Endothelial cell of umbilical vein (primary cell): ENCODE results near the gene MZT2A.
"Not testable (repeated sequence)": the region's sequence is repeated elsewhere in the genome, so short reads cannot be mapped to it uniquely, and the experiment has no call there.

Source experiments
- FOS ChIP-seq: IDR thresholded peaks from 2 replicates; pipeline ENCODE4 v1.6.1; 2011; ENCODE audit warnings: mild to moderate bottlenecking, low read length, moderate library complexity, borderline replicate concordance; ENCODE audit not compliant: insufficient read depth
- JUN ChIP-seq: IDR thresholded peaks from 2 replicates; pipeline ENCODE4 v1.6.1; 2011; ENCODE audit warnings: borderline replicate concordance, low read depth; ENCODE audit not compliant: insufficient read length, insufficient read depth
- POLR2A ChIP-seq: IDR thresholded peaks from 2 replicates; pipeline ENCODE4 v1.6.1; 2012; ENCODE audit warnings: low read depth, mild to moderate bottlenecking, control low read depth, low read length
- POLR2AphosphoS5 ChIP-seq: IDR thresholded peaks from 2 replicates; pipeline ENCODE4 v1.6.1; 2012; ENCODE audit warnings: low read depth, mild to moderate bottlenecking, control low read depth, low read length, moderate library complexity; ENCODE audit not compliant: insufficient read depth
- TF ChIP-seq, protein P1 (sequence below), 2 donors: IDR thresholded peaks; 1 replicate in 1 of 2; 2 replicates in 1 of 2; pipeline ENCODE4 v1.5.1; 2011; ENCODE audit warnings: low read length in 2 of 2, mild to moderate bottlenecking in 2 of 2, moderate library complexity in 2 of 2, control low read depth in 1 of 2, inconsistent platforms in 1 of 2, low read depth in 1 of 2; ENCODE audit not compliant: insufficient read depth in 1 of 2; ENCODE audit errors: extremely low read depth in 1 of 2

DNA sequence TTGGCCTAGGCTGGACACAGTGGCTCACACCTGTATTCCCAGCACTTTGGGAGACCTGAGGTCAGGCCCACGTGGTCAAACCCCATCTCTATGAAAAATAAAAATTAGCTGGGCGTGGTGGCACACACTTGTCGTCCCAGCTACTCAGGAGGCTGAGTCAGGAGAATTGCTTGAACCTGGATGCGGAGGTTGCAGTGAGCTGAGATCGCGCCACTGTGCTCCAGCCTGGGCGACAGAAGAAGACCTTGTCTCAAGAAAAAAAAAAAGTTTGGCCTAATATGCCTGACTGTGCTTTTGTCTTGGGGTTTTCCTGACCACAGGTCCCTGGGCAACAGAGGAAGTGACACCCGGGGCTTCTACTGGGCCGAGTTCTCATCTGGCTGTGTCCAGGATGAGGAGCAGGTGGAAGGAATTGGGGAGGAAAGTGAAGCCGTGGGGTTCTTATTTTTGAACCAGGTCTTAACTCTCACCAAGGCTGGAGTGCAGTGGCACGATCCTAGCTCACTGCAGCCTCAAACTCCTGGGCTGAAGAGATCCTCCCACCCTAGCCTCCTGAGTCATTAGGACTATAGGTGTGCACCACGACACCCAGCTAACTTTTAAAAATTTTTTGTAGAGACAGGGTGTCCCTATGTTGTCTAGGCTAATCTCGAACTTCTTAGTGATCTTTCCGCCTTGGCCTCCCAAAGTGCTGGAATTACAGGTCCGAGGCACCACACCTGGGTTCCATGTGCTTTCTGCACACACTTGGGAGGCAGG lies 22.4 kb upstream of the MZT2A start:
- TF ChIP-seq, protein P1, sequence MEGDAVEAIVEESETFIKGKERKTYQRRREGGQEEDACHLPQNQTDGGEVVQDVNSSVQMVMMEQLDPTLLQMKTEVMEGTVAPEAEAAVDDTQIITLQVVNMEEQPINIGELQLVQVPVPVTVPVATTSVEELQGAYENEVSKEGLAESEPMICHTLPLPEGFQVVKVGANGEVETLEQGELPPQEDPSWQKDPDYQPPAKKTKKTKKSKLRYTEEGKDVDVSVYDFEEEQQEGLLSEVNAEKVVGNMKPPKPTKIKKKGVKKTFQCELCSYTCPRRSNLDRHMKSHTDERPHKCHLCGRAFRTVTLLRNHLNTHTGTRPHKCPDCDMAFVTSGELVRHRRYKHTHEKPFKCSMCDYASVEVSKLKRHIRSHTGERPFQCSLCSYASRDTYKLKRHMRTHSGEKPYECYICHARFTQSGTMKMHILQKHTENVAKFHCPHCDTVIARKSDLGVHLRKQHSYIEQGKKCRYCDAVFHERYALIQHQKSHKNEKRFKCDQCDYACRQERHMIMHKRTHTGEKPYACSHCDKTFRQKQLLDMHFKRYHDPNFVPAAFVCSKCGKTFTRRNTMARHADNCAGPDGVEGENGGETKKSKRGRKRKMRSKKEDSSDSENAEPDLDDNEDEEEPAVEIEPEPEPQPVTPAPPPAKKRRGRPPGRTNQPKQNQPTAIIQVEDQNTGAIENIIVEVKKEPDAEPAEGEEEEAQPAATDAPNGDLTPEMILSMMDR (IDR thresholded peaks at IDR 0.05; ENCODE audit: extremely low read depth in 1 of 2, insufficient read depth in 1 of 2, low read depth in 1 of 2, low read length in 2 of 2) = not testable (repeated sequence)
- TF ChIP-seq POLR2A, POLR2AphosphoS5, FOS, JUN: not testable (repeated sequence)
